ENCODE measurements around the gene BMP10.

- TF ChIP-seq CTCF (IDR thresholded peaks at IDR 0.05) (no peak), EZH2phosphoT487 (IDR thresholded peaks at IDR 0.05) (no peak), EZH2 (IDR thresholded peaks at IDR 0.05) (no peak)
Observed at GRCh38 chr2:68918497-68918896, 47.3 kb upstream of the BMP10 start.

Data from neural progenitor cell (in vitro differentiated cells).